Body of pancreas (tissue), 4 donors: ENCODE results near the gene CRACR2A.

Experiments used
- POLR2A ChIP-seq, 3 donors: fragments of 450-650 bp; IDR thresholded peaks; one replicate each; pipeline ENCODE4 v1.6.1; 2016; ENCODE audit warnings: antibody characterized with exemption in 3 of 3, mild to moderate bottlenecking in 2 of 3
- TF ChIP-seq, protein P1 (sequence below), 7 experiments: fragments of 450-650 bp in 4 of 7; fragments of 200-600 bp in 3 of 7; sonication (generic) in 3 of 7; IDR thresholded peaks; one replicate each; pipeline ENCODE4 v1.5.1; 2016 to 2019; ENCODE audit warnings: antibody characterized with exemption in 7 of 7

DNA sequence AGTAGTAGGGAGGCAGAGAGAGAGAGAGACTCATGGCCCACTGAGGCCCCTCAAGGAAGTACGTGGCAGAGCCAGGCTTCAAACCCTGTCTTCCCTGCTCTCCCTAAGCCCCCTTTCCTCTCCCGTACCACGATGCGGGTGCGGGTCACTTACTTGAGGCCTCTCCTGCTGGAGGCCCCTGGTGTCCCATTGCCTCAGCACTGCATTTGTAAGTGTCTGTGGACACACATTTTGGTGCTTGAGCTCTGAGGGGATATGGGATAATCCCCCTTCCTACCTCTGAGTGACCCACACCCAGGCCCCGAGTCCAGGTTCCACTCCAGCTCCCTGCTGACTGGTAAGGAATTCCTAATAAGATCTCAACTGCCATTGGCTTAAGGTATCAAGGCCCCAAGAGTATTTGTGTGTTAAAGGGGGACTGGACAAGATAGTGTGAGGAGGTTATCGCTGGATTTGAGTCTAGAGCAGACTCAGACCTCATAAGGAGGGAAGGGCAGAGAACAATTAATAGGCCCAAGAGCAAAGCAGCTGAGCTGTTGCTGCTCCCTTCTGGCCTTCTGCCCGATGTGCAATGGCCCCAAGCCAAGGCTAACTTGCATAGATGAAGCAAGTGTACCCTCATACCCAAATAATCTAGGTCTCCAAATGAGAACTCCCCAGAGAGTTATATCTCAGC, 71.9 kb downstream of the CRACR2A start:
- no peak for TF ChIP-seq POLR2A (IDR thresholded peaks at IDR 0.05)
- TF ChIP-seq, protein P1, sequence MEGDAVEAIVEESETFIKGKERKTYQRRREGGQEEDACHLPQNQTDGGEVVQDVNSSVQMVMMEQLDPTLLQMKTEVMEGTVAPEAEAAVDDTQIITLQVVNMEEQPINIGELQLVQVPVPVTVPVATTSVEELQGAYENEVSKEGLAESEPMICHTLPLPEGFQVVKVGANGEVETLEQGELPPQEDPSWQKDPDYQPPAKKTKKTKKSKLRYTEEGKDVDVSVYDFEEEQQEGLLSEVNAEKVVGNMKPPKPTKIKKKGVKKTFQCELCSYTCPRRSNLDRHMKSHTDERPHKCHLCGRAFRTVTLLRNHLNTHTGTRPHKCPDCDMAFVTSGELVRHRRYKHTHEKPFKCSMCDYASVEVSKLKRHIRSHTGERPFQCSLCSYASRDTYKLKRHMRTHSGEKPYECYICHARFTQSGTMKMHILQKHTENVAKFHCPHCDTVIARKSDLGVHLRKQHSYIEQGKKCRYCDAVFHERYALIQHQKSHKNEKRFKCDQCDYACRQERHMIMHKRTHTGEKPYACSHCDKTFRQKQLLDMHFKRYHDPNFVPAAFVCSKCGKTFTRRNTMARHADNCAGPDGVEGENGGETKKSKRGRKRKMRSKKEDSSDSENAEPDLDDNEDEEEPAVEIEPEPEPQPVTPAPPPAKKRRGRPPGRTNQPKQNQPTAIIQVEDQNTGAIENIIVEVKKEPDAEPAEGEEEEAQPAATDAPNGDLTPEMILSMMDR (IDR thresholded peaks at IDR 0.05): peak in 1 of 7 experiments; percentile 12
